Fibroblast of mammary gland (primary cell): ENCODE results near the gene SORCS1.

ENCODE experiments used
- DNase-seq: peaks from one replicate; pipeline ENCODE4 v3.0.0-alpha.2; 2010; ENCODE audit warnings: low read depth
- H3K4me3 ChIP-seq: 2 replicates; pipeline ENCODE4 v1.5.1; 2011; ENCODE audit warnings: low read depth, mild to moderate bottlenecking, low read length, moderate library complexity; ENCODE audit not compliant: control insufficient read depth
- CTCF ChIP-seq: conservative IDR thresholded peaks from 2 replicates; pipeline ENCODE4 v1.5.1; 2011; ENCODE audit warnings: low read depth, low read length, inconsistent platforms; ENCODE audit not compliant: control insufficient read depth, insufficient read depth

Gene SORCS1

GRCh38 chr10:106707657-106708056 is 456.8 kb downstream of the SORCS1 start:
- no peak overlapping the region for H3K4me3 ChIP-seq
- DNase-seq = no peak
- no peak for TF ChIP-seq CTCF

DNA sequence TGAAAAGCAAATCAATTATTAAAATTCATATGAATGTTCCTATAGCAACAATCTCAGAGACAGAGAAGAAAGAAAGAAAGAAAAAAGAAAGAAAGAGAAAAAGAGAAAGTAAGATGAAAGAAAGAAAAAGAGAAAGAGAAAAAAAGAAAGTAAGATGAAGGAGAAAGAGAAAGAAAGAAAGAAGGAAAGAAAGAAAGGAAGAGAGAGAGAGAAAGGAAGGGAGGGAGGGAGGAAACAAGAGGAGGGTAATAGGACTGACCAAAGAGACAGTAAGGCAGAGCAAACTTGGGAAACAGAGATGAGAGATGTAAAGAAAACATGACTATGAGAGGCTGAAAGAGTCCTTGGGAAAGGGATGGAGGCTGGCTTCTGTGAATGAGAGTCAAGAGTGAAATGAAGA is 458.4 kb downstream of the SORCS1 start:
- H3K4me3 ChIP-seq = no peak overlapping the region
- TF ChIP-seq CTCF = no peak
- no peak for DNase-seq

DNA sequence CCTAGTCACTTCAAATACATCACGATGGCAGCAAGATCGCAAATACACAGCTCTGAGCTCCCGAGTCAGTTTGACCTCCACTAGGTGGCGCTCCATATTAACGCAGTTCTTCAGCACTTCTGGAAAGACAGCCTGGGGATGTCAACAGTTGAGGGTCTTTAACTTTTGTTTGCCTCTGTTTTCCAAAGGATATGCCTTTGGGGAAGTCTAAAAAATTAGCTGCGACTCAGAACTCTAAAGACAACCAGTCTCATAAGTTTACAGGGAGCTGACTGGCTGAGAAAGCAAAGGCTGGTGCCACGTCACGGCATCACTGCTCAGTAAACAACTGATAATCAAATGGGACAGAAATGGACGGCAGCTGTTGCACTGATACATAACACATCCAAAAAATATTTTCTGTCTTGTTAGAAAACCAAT is 458.8 kb downstream of the SORCS1 start:
- peak; percentile 83 for TF ChIP-seq CTCF
- peak; percentile 63 for DNase-seq
- H3K4me3 ChIP-seq = no peak overlapping the region

DNA sequence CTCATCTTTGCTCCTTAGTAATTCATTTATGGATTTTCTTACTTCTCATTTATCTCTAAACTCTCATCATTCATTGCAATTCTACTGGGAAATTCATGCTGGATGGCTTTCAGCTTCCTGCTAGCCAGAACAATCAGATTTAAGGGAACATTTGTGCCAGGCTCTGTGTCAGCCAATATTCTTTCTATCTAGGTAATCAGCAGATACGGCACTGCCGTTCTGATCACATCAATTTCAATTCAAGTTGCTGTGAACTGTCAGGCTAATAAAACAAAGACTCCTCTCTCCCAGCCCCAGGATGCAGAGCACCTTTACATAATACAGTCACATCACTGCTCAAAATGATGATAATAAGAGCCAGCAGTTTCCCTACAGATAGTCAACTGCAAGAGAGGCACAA is 468.3 kb downstream of the SORCS1 start:
- no peak overlapping the region for H3K4me3 ChIP-seq
- no peak for DNase-seq
- no peak for TF ChIP-seq CTCF

GRCh38 chr10:106694696-106695095 is 469.8 kb downstream of the SORCS1 start:
- H3K4me3 ChIP-seq = no peak overlapping the region
- TF ChIP-seq CTCF = no peak
- DNase-seq = no peak

GRCh38 chr10:106682175-106682574 is 482.3 kb downstream of the SORCS1 start:
- TF ChIP-seq CTCF = no peak
- DNase-seq = no peak
- H3K4me3 ChIP-seq = no peak overlapping the region

DNA sequence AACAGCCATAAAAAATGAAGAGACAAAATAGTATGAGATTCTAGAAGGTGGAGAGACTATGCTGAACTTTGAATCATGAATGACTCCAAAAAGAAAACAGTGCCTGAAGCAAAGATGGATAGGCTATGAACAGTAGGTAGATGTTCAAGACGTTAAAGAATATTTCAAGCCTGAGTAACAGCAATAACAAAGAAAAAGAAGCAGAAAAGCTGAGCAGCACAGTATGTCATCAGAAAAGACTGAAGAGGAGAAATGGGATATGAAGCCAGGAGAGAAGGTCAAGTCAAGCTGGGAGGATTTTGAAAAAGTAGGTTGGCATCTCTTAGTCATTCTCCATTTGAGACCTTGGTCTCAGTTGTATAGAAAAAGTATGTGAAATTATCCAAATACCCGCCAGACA is 484.4 kb downstream of the SORCS1 start:
- DNase-seq = no peak
- TF ChIP-seq CTCF = no peak
- no peak overlapping the region for H3K4me3 ChIP-seq
